Stimulated activated CD8-positive, alpha-beta memory T cell treated with anti-CD3 and anti-CD28 coated beads, Interleukin-7, amount 100 ng/mL, for 4 hours (primary cell): ENCODE results near the gene ADAP1.

Source experiments
- DNase-seq, 2 donors: peaks; one replicate each; pipeline ENCODE4 v3.0.0-alpha.2; 2020; ENCODE audit warnings: low read depth in 2 of 2

Gene ADAP1

DNA sequence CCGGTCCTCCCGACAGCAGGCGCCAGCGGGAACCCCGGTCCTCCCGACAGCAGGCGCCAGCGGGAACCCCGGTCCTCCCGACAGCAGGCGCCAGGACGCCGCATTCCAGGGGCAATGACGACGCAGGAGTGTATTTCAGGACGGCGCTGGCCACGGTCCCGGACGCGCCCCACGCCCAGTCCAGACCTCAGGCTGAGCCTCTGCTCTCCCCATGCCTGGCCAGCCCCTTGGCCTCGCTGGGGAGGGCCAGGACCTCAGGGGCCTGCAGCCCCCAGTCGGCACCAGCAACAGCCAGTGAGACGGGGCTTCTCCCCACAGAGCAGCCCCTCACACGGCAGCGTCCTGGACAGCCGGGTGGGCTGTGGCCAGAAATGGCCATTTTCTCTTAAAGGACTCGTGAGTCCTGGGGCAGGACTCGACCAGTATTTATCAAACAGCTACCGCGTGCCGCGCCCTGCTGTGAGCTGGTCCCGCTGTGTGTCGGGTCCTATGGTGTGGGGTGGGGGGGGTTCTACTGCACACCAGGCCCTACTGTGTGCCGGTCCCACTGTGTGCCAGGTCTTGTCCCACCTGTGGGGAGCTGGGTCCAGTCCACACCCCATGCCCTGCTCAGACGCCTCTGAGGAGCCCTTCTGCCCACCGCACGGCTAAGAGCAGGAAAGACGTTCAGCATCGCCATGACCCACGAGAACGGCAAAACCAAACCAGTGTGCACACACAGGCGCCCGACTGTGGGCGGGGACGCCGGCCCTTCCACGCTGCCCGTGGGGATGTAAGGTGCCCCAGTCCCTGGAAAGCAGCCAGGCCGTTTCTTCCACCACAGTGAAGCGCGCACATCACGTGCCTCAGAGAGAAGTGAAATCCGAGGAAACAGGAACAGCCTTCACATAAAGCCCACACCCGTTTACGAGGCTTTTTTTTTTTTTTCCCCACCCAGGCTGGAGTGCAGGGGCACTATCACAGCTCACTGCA, 44.8 kb downstream of the ADAP1 start:
- DNase-seq = peak in 1 of 2 donors; percentile 39

DNA sequence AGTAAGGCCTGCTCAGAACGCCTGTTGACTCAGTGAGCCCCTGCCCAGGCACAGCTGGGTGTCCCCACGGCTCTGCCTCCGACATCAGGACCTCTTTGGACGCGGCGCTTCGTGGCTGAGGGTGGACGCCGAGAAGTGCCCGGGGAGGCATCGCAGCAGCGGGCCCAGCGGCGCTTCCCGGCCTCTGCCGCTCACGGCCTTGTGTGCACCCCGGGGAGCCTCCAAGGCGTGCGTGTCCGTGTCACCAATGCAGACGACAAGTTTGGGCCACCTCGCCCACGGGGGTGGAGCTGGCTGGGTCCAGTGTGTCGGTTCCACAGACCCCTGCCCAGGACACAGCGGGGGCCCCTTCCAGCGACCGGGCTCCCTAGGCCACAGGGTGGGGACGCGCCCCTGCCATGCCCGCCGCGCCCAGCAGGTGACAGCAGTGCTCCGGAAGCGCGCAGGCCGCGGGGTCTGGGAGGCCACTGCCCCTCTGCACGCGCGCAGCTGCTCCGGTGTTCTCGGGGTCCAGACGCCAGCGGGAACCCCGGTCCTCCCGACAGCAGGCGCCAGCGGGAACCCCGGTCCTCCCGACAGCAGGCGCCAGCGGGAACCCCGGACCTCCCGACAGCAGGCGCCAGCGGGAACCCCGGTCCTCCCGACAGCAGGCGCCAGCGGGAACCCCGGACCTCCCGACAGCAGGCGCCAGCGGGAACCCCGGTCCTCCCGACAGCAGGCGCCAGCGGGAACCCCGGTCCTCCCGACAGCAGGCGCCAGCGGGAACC, 45.7 kb downstream of the ADAP1 start:
- peak in 1 of 2 donors; percentile 67 for DNase-seq

DNA sequence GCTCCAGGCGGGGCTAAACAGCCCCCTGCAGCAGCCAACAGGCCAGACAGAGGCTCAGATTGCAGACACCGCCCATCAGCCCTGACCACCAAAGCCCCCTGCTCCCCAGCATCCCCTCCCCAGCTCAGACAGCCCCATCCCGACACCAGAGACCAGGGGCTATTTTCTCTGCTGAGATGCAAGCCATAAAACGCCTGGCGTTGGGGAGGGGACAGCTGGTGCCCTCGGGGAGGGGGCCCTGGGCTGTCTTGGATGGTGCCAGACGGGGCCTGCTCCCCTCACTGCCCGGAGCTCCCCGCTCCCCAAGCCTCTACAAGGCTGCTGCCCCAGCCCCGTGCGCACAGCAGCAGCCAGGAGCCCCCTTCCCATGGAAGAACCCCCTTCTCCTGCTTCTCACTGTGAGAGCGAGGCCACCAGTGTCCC, 46.3 kb downstream of the ADAP1 start:
- DNase-seq = no peak

DNA sequence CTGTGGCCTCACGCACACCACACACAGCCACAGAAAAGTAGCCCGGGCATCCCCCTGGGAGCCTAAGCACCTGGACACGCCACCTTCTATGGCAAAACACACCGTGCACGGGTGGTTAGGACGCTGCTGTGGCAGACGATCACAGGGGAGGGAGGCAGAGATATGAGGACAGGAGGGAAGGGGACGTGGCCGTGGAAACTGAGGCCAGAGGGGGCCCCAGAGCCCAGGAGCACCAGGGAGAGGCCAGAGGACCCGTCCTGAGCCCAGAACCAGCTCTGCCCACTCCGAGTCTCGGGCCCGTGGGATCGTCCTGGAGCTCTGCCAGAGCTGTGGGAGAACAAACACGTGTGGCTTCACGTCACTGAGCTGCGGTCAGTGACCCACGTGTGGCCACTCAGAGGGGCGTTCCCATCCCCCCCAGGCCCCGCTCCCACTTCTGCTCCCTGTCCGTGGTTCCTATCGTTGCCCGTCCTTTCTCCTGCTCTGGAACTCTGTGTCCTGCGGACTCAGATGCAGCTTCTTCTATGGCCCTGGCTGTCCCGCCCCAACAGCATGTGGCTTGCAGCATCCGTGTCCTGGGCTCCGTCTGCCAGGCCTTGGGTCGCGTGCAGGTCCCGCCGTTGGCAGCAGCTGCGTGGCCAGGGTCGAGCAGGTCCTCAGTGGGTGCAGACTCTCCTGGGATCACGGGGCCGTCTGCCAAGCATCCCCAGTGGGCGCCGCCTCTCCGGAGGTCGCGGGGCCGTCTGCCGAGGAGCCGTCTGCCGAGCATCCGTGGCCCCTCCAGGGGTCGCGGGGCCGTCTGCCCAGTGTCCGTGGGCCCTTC, 47.1 kb downstream of the ADAP1 start:
- no peak for DNase-seq

GRCh38 chr7:906776-907157, 47.7 kb downstream of the ADAP1 start:
- DNase-seq = no peak

- DNase-seq = no peak
Observed at GRCh38 chr7:904847-905246, 49.6 kb downstream of the ADAP1 start.

DNA sequence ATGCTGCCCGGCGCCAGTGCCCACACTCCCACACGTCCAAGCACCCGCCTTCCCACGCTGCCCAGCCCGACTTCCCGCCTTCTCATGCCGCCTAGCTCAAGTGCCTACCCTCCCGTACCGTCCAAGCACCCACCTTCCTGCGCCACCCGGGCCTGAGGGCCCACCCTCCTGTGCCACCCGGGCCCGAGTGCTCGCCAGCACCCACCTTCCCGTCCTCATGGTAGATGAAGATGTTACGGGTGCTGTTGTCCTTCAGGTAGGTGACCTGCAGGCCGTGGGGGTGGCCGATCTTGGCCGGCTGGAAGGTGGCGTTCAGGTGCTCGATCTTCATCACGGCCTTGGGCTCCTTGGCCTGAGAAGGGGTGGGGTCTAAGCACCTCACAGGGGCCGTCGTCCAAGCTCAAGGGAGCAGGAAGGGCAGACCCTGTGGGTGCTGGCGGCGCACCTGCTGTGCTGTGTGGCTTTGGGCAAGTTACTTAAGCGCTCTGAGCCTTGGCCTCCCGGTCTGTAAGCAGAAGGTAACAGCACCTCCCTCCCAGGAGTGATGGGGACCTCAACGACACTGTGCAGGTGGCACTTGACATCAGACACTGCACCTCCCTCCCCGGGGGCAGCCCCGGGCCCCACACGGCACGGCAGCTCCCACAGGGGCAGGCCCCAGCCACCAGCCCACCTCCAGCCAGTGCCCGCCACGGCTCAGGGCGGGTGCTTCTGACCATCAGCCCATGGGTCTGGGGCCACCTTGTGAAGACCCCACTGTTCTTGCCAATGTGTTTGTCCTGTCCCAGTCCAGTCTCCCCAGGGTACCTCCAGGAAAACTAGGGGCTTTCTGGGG, 50.3 kb downstream of the ADAP1 start:
- DNase-seq = no peak

- no peak for DNase-seq
Observed at GRCh38 chr7:902996-903395, 51.5 kb downstream of the ADAP1 start.

- DNase-seq = no peak
Observed at GRCh38 chr7:901388-902154, 52.9 kb downstream of the ADAP1 start.

GRCh38 chr7:901041-901387, 53.5 kb downstream of the ADAP1 start:
- DNase-seq = no peak

DNA sequence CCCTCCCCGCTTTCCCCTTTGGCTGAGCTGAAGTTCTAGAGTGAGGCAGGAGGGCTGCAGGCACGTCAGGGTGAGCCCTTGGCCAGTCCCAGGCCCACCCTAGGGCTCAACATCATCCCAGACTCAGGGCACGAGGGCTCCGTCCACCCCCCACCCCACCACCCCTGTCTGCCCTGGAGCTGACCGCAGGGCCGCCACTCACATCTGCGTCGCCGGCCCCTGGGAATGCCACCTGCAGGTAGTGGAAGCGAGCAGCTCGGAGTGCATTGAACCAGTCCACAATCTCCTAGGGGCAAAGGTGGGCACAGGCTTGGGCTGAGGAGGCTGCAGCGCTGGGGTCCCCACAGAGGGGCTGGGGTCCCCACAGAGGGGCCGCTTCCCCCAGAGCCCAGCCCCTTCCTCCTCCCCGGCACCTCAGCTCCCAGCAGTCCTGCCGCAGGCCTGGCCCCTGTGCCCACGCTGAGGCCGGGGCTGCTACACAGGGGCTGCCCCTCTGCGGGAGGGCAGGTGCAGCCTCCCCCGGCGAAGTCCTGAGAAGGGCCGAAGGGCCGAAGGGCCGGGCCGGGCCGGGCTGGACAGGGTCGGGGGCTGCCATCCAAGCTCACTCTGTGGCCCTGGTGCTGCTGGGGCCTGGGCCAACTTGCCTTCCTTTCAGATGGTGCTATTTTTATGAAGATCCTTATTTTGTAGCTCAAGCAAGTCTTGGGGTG, 54.0 kb downstream of the ADAP1 start:
- no peak for DNase-seq

DNA sequence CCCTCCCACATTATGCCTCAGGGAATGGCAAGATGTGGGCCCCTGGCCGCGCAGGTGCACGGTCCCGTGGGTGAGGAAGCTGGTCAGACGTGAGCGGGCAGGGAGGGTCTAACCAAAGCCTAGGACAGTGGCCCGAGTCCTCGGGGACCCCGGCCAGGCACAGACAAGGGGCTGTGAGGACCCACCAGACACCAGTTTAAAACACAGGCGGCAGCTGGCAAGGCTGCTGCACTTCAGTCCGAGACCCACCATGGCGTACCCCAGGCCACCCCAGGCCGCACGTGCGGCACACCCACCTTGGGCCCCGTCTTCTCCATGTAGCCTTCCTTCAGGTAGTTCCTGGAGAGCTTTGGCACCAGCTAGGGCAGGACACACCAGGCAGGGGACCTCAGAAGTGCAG, 54.7 kb downstream of the ADAP1 start:
- DNase-seq = no peak

GRCh38 chr7:898855-899681, 55.4 kb downstream of the ADAP1 start:
- no peak for DNase-seq

- no peak for DNase-seq
Observed at GRCh38 chr7:898460-898854, 56.0 kb downstream of the ADAP1 start.

GRCh38 chr7:897771-898376, 56.6 kb downstream of the ADAP1 start:
- DNase-seq = no peak

DNA sequence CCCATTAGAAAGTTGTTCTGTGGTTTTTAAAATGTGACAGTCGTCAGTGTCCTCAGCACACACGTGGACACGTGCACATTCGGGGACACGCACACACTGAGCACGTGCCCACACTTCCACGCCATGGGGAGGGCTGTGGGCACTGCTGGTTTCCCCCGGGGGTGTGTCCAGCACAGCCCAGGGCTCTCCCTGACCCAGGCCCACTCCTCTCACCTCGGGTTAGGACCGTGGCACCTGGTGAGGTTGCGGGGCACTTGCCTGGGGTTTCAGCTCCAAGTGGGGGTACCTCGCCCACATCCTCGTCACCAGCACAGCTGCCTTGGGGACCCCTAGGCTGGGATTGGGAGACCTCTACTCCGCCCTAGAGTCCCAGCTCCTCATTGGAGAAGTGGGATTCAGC, 57.4 kb downstream of the ADAP1 start:
- no peak for DNase-seq

- DNase-seq = no peak
Observed at GRCh38 chr7:896346-897075, 58.0 kb downstream of the ADAP1 start.
